ACHN (cell line): ENCODE results near the gene LRP2BP.
"Not testable (repeated sequence)": the region's sequence is repeated elsewhere in the genome, so short reads cannot be mapped to it uniquely, and the experiment has no call there.

Experiments
- DNase-seq: peaks from one replicate; pipeline ENCODE4 v3.0.0-alpha.2; 2015
- in situ Hi-C: cut with HindIII; loops from 2 replicates; pipeline ENCODE4 v1.10.0; 2017; ENCODE audit warnings: low sequenced_read_pairs, low pct_ligation_motif_present, low pct_unique_long_range_greater_than_20kb

The LRP2BP gene

DNA sequence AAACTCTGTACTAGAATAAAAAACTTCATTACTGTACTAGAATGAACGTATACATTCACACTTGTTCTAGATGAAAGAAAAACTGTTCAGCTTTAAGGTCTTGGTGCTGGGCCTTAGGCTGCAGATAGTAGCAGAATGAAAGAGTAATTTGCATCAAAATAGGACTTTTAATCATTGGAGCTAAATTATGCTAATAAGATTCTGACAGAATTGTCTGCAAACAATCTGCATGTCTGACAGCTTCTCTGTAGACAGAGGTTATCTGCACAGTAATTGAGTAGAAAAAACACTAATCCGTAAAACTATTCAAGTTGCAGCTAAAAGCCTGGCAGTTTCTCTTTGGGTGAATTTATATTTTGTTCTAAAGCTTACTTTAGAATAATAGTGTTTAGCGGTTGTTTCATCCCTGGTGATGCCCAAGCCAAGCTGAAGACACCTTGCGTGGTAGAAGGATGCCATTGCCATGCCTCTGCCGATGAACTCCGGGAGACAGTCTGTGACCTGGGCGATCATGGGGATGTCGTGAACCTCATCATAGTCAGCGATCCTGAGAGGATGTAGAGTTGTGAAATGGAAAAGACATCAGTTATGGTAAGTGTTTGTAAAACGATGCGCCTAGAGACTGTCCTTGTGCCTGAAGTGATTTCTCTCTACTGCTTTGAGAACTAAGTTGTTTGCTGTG lies 25.3 kb downstream of the LRP2BP start:
- no peak for DNase-seq
- in situ Hi-C loops = no loop called here

DNA sequence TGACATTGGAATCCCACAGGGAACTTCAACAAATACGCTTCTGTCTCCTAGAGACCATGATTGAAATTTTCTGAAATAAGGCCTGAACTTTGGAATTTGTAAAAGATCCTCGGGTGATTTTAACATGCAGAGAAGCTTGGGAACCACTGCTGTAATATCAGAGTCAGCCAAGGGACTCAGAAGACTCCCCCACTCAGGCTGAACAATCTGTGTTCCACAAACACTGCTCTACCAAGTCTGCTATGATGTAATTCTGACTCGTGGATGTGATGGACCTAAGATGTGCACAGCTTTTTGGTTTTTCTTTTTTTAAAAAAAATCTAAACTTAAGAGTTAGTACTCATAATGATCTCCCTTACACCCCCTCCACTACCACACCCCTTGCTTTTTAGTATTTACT lies 26.0 kb downstream of the LRP2BP start:
- no peak for DNase-seq
- in situ Hi-C loops = no loop called here

DNA sequence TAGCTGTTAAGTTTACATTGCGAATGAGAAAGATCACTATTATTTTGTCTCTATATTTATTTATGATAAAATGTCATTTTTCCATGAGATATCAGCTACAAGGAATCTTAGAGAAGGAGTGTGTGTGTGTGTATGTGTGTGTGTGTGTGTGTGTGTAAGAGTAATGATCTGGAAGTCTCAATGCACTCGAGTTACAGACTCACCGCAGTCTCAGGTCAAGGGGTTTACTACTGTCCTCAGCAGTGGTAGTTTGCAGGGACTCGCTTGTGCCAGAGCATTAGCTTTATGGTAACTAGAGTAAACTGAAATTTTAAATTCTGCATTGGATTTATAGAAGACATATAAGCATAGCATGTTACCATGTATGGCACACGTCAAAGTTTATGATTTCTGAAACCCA lies 30.8 kb downstream of the LRP2BP start:
- in situ Hi-C loops = no loop called here
- DNase-seq = no peak

DNA sequence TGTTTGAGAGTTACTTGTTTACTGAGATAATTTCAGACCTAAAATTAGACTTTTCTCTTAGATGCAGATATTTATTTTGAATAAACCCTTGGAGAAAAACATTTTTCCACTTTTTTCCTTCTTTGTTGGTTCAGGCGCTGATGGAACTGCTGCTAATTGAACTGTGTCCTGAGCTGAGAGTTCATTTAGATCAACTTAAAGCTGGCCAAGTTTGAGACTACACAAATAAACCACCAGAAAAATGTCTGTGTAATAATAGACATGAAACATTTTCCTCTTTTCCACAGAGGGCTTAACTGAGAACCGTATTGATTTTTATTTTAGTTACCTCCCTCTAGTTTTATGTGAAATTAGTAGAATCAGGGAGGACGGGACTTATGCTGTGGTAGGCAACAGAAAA lies 32.5 kb downstream of the LRP2BP start:
- DNase-seq = no peak
- in situ Hi-C loops = no loop called here

DNA sequence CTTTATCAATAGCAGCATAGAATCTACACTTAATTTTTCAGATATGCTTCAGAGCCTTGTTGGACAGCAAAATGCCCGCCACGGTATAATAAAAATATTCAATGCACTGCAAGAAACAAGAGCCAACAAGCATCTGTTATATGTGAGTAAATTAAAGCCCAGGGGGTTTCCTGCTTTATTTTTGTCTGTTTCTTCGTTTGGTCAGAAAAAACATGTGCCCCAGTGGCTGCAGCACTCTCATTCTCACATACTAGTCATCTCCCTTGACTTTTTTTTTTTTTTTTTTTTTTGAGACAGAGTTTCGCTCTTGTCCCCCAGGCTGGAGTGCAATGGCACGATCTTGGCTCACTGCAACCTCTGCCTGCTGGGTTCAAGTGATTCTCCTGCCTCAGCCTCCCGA lies 33.2 kb downstream of the LRP2BP start:
- in situ Hi-C loops, DNase-seq: not testable (repeated sequence)

DNA sequence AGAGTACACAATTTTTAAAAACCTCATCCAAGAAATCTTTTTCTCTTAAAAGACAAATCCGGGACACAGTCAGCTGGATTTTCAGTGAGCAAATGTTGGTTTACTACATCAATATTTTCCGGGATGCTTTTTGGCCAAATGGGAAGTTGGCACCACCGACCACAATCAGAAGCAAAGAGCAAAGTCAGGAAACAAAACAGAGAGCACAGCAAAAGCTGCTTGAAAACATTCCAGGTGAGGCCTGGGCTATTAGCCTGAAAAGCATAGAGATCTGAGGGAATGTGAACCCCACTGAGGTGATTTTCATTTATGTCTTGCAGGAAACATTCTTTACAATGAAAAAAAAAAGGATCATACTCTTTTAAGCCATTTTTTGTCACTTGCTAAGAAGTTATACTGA lies 33.9 kb downstream of the LRP2BP start:
- DNase-seq = no peak
- in situ Hi-C loops = no loop called here

DNA sequence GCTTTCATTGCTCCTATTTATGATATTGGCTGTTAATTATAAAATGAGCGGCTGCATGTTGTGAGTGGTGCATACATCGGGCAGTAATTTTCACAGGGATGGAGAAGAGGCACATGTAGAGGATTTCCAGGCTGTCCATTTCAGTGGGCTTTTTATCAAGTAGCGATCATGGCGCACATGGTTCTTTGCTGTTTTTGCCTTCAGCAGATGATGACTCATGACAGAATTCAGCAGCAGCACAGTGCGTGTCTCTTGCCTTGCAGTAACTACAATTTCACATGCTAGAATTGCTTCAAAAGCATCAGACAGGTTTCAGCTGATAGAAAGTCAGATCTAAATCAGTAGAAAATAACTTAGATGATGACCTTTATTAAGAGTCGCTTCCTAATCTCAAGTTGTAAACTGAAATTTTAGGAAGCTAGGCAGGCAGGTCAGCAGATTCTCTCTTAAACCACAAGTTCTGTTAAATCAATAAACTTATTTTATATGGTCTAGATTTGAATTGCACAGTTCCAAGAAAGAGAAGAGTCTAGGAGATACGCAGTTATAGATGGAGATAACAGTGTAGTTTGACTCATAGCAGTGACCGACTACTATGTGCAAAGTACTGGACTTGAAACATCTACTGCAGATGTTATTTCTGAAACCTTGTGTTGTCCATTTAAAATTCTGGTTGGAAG lies 35.8 kb downstream of the LRP2BP start:
- in situ Hi-C loops = no loop called here
- DNase-seq = no peak

DNA sequence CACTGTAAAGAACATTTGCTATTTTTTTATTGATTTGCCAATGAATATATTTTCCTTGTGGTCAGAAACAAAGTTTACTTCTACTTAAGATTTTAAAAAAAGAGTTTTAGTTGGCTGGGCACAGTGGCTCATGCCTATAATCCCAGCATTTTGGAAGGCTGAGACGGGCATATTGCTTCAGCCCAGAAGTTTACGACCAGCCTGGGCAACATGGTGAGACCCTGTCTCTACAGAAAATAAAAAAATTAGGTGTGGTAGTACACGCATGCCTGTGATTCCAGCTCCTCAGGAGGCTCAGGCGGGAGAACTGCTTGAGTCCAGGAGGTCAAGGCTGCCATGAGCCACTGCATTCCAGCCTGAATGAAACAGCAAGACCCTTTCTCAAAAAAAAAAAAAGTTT lies 36.8 kb downstream of the LRP2BP start:
- no peak for DNase-seq
- in situ Hi-C loops = no loop called here

DNA sequence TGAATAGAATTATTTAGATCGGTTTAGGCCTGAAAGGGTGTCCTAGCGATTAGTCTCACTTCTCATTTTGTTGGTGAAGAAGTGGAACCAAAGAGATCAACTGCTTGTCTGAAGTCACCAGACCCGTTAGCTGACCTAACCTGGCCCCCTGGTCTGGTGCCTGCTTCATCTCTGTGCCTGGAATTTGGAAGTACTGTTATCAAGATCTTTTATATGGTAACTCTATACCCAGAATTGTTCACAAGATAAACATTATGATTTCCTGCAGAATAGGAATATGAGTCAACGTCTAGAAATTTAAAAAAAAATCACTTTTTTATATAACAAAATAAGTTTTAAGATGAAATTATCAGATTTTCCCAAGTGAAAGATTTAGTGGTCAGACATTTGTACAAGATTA lies 37.2 kb downstream of the LRP2BP start:
- in situ Hi-C loops = no loop called here
- no peak for DNase-seq

DNA sequence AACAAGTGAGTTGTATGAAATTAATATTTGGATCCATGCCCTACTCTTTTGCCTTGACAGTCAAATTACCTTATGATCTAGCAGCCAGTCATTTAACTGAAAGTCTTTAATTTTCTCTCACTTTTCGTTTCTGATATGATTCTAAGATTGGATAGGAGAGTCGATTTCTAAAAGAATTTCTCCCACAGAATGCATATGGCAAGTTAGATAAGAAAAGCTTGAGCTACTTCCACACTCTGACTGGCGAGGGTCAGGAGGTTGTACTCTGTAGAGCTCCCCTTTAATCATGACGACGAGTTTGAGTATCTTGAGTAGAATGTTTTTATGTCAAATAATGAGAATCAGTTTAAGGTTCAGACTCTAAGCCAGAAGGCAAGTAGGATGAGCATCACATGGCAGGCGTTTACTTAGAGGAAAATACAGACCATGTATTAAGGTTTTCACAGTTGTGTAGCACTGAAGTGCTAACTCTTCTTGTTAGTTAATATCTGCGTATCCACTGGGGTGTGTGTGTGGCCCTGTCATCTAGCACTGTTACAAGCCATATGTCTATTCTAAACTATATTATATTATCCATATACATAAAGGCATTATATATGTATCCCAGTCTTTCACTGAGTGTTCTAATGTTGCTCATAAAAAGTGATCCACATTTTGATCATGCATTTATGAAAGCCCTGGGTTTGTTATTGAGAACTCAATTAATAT lies 37.8 kb downstream of the LRP2BP start:
- no peak for DNase-seq
- in situ Hi-C loops = no loop called here

DNA sequence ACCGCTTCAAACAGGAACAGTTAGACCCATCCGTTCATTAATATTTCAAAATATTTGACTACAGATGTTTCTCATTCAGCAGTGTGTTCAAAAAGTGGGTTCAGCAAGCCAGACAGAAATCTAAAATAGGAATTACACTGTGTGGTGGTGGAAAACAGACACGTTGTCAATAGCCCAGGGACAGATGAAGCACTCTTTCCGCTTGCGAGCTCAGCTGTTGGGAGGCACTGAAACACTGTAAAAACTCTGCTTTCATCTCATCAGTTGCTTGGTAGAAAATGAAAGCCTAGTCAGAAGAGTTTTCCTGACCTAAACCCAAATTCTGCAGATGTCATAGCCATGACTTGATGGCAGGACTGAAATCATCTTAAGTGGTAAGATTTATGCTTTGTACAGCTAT lies 38.5 kb downstream of the LRP2BP start:
- DNase-seq = no peak
- in situ Hi-C loops = no loop called here

DNA sequence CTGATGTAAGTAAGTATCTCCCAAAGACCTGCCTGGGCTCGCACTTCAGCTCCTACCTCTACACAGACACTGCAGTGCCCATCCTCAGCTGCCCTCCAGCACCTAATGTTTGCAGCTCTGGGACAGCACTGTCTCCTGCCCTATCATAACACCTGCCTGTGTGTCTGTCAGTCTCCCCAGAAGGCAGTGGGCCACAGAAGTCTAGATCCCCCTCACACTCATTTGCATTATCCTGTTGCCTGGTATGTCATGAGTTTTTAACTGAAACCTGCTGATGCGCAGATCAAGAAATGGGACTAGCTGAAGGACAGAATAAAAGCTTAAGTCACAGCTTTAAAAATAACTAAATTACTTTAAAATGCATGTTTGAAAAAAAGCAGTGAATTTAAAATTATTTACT lies 43.0 kb downstream of the LRP2BP start:
- in situ Hi-C loops = no loop called here
- DNase-seq = no peak

DNA sequence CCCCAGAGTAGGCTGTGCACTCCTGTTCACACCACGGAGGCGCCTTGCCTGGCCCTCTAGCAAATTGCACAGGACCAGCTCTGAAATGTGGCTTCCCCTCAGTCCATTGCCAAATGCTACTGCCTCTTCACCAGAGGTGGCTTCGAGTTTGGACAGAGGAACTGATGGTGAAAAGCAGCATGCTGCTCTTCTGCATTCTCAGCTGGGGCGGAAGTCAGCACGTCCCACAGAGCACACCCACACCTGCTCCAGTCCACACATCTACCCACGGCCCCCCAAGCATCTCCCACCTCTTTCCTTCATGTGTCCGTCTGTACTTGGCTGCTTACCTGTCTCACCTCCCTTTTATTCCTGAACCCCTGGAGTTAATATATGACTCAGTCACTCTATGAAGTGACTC lies 43.5 kb downstream of the LRP2BP start:
- no peak for DNase-seq
- in situ Hi-C loops = no loop called here

DNA sequence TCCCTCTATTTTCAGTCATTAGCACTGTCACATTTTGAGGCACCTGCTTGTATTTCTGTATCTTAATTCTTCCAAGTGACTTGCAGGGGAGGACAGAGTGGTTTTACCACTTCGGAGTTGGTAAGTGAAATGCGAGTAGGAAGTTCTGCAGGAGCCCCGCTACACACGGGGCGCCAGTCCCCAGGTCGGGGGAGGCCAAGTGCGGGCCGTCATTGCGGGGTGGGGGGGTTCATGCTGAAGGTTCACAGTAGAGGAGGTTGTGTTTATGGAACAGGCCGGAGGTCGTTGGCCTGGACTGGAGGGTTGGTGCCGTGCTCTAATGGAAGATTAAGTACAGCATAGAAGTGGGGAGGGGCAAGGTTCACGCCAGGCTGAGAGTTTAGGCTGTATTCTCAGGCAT lies 44.0 kb downstream of the LRP2BP start:
- in situ Hi-C loops = no loop called here
- DNase-seq = no peak

DNA sequence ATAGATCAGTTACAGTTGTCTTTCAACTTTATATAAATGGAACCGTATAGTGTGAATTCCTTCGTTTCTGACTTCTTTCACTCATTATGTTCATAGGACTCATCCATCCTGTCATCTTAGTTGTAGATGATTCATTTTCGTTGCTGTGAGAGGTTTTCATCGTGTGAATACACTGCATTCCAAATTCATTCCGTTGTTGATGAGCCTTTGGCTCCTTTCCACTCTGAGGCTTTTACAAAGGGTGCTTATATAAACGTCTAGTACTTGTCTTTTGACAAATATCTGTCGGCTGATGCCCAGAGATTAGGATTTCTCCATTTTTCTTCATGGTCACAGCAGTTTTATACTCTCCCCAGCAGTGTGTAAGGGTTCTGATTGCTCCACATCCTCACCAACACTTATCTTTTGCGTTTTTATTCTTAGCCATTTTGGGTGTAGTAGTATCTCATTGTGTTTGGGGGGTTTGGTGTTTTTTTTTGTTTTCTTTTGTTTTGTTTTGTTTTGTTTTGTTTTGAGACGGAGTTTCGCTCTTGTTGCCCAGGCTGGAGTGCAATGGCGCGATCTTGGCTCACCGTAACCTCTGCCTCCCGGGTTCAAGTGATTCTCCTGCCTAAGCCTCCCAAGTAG lies 48.6 kb downstream of the LRP2BP start:
- in situ Hi-C loops = no loop called here
- no peak for DNase-seq

DNA sequence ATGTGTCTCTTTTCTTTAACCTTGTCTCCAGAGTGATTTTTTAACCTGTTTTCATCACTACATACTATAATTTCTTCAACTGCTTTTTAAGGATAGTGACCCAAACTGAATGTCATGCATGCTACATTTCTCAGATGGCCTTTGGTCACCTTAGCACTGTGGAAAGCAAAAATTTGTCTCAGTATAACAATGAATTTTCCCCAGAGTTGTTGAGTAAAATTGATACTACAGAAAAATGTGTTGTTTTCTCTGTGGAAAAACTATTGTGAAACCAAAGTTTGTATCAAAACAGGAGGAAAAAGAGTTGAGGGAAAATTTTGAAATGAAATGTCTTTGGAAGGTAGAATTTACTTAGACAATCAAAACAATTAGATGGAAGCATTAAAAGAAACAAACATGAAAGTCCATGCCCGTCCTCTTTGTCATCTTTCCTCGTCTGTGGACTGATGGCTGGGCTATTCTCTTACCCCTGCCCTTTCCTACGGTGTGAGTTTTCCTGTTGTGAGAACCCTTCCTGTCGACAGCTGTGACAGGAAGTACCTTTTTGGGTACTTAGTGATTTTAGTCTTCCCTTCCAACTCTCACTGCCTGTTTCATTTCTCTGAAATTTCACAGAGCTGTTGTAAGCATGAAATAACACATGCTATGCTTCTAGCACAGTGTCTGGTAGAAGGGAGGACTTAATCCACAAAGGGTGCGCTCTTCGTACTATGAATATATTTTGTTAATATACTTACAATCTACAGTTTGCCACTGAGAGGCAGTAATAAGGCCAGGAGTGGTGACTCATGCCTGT lies 50.8 kb downstream of the LRP2BP start:
- no peak for DNase-seq
- in situ Hi-C loops = no loop called here

DNA sequence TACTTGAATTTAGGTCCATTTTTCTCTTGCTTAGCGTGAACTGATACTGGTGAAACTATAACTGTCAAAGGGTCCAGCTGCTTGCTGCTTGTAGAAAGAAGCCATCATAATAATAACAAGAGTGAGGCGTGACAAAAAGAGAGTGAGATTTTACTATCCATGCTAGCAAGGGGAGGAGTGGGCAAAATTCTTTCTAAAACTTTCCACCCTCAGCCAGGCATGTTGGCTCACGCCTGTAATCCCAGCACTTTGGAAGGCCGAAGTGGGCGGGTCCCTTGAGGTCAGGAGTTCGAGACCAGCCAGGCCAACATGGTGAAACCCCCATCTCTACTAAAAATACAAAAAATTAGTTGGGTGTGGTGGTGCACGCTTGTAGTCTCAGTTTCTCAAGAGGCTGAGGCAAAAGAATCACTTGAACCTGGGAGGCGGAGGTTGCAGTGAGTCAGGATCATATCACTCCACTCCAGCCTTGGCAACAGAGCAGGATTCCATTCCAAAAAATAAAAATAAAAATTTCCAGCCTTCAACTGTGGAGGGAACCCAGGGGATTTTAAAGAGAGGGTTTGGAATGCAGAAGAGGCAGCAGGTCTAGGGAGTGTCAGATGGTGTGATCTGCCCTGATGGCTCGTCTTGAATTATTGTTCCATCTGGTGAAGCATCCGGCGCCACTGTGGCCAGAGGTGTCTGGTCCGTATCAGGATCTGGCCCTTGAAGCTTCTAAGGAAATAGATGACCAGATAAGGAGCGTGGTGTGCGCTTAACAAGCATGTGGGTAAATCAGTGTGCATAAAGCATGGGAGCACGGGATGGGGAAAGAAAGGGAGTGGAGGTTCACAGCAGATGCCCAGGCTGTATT lies 51.8 kb downstream of the LRP2BP start:
- in situ Hi-C loops = no loop called here
- DNase-seq = no peak

DNA sequence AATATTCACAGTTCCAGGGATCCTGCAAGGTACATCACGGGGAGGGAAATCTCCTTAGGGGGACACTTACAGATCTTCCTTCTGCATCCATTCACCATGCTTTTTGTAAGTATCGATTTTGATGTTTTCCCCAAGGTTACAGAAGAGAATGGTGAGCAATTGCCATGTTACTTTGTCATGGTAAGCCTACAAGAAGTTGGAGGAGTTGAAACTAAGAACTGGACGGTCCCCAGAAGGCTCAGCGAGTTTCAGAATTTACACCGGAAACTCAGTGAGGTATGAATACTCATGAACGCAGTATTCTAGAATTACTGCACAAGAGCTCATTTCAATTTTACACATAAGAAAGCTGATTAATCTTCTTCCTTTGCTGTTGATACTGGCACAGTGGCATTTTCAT lies 53.9 kb downstream of the LRP2BP start:
- in situ Hi-C loops = no loop called here
- no peak for DNase-seq
